Measurements from ENCODE around the gene MRPL55. TPM values are rescaled to one million over a fixed set of nuclear protein-coding genes. Genes with fewer than 3 reads are reported as not detected.

The MRPL55 gene
- total RNA-seq, 4 donors from 2014 or later: 64.7 to 123 (median 74.2) TPM

- H3K9me3 ChIP-seq: no peaks in the 10 kb centered on the region
- TF ChIP-seq POLR2A (IDR thresholded peaks at IDR 0.05) (no peak), CTCF (IDR thresholded peaks at IDR 0.05 in 4 of 5, conservative IDR thresholded peaks at IDR 0.05 in 1 of 5) (no peak)
- H3K4me1 ChIP-seq: peaks cover 28% of the 10 kb centered on the region in 2 donors
- H3K36me3 ChIP-seq: peaks cover 0 to 17% of the 10 kb centered on the region in 2 donors
- in situ Hi-C loops (cut with MboI; ENCODE audit: low sequenced_read_pairs in 4 of 4) (no loop called here), intact Hi-C loops (cut with DNase I; ENCODE audit: low total_unique reads) (loop anchor here (1.0 to 10.0 kb wide), 3 partner anchors 23 to 377 kb away; partner anchors contain the start of genes RNF187 and TRIM11)
- DNase-seq (no peak), ATAC-seq (no peak)
- peak overlapping the region in 1 of 4 donors; percentile 92 for H3K27ac ChIP-seq
- H3K4me3 ChIP-seq: no peak overlapping the region
- no peaks in the 10 kb centered on the region for H3K27me3 ChIP-seq
Observed at GRCh38 chr1:228107636-228108035, 1.5 kb downstream of the MRPL55 start.

GRCh38 chr1:228106800-228107054 is 2.4 kb downstream of the MRPL55 start:
- no peak for TF ChIP-seq POLR2A (IDR thresholded peaks at IDR 0.05)
- no peak for TF ChIP-seq CTCF (IDR thresholded peaks at IDR 0.05 in 4 of 5, conservative IDR thresholded peaks at IDR 0.05 in 1 of 5)
- DNase-seq (no peak), ATAC-seq (no peak)
- Histone ChIP-seq H3K4me1 (peaks cover 28 to 37% of the 10 kb centered on the region in 2 donors), H3K36me3 (peaks cover 0 to 17% of the 10 kb centered on the region in 2 donors), H3K27ac (no peak overlapping the region), H3K27me3 (no peaks in the 10 kb centered on the region), H3K9me3 (no peaks in the 10 kb centered on the region), H3K4me3 (no peak overlapping the region)
- in situ Hi-C loops (cut with MboI; ENCODE audit: low sequenced_read_pairs in 4 of 4) (no loop called here), intact Hi-C loops (cut with DNase I; ENCODE audit: low total_unique reads) (loop anchor here (10.0 kb wide), 2 partner anchors 298 to 378 kb away; partner anchors contain the start of genes RNF187 and TRIM11)

GRCh38 chr1:228105996-228106799 is 2.9 kb downstream of the MRPL55 start:
- intact Hi-C loops (cut with DNase I; ENCODE audit: low total_unique reads): loop anchor here (10.0 kb wide), 2 partner anchors 299 to 379 kb away; partner anchors contain the start of genes RNF187 and TRIM11
- no peak for TF ChIP-seq POLR2A (IDR thresholded peaks at IDR 0.05)
- TF ChIP-seq CTCF (IDR thresholded peaks at IDR 0.05 in 4 of 5, conservative IDR thresholded peaks at IDR 0.05 in 1 of 5): no peak

GRCh38 chr1:228105270-228105995 is 3.7 kb downstream of the MRPL55 start:
- H3K27ac ChIP-seq: peak overlapping the region in 1 of 4 donors; percentile 97

More at GRCh38 chr1:228105996-228106799, 2.9 kb downstream of the MRPL55 start:
- DNase-seq: no peak
- Histone ChIP-seq H3K9me3 (no peaks in the 10 kb centered on the region), H3K27ac (no peak overlapping the region), H3K4me1 (peaks cover 28 to 38% of the 10 kb centered on the region in 2 donors), H3K27me3 (no peaks in the 10 kb centered on the region), H3K4me3 (no peak overlapping the region), H3K36me3 (peaks cover 0 to 17% of the 10 kb centered on the region in 2 donors)
- ATAC-seq: no peak
- in situ Hi-C loops (cut with MboI; ENCODE audit: low sequenced_read_pairs in 4 of 4): no loop called here

More at GRCh38 chr1:228105270-228105995, 3.7 kb downstream of the MRPL55 start:
- Histone ChIP-seq H3K4me3 (no peak overlapping the region), H3K9me3 (no peaks in the 10 kb centered on the region), H3K27me3 (no peaks in the 10 kb centered on the region), H3K36me3 (peaks cover 0 to 22% of the 10 kb centered on the region in 2 donors), H3K4me1 (peaks cover 28 to 41% of the 10 kb centered on the region in 2 donors)
- intact Hi-C loops (cut with DNase I; ENCODE audit: low total_unique reads) (loop anchor here (10.0 kb wide), 2 partner anchors 299 to 379 kb away; partner anchors contain the start of genes RNF187 and TRIM11), in situ Hi-C loops (cut with MboI; ENCODE audit: low sequenced_read_pairs in 4 of 4) (no loop called here)
- no peak for ATAC-seq
- DNase-seq: no peak
- TF ChIP-seq POLR2A (IDR thresholded peaks at IDR 0.05) (no peak), CTCF (IDR thresholded peaks at IDR 0.05 in 4 of 5, conservative IDR thresholded peaks at IDR 0.05 in 1 of 5) (no peak)
